Bone marrow (tissue), 2 donors: ENCODE data around the gene PTGR1.

ENCODE experiments used
- DNase-seq, 2 donors: peaks; one replicate each; lab custom pipeline; 2025; lab: John Stamatoyannopoulos, UW

PTGR1 gene

DNA sequence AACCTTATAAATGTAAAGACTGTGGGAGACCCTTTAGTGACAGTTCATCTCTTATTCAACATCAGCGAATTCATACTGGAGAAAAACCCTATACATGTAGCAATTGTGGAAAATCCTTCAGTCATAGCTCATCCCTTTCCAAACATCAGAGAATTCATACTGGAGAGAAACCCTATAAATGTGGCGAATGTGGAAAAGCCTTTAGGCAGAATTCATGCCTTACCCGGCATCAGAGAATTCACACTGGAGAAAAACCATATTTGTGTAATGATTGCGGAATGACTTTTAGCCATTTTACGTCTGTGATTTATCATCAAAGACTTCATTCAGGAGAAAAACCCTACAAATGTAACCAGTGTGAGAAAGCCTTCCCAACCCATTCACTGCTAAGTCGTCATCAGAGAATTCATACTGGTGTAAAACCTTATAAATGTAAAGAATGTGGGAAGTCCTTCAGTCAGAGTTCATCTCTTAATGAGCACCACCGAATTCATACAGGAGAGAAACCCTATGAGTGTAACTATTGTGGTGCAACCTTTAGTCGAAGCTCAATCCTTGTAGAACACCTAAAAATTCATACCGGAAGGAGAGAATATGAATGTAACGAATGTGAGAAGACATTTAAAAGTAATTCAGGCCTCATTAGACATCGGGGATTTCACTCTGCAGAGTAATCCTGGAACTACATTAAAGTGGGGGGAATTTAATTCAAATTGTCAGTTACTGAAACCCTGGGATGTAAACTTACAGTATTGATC lies 56.8 kb downstream of the PTGR1 start:
- no peak for DNase-seq

GRCh38 chr9:111533099-111533790 lies 66.2 kb downstream of the PTGR1 start:
- DNase-seq: no peak

GRCh38 chr9:111531716-111532115 lies 67.7 kb downstream of the PTGR1 start:
- no peak for DNase-seq

DNA sequence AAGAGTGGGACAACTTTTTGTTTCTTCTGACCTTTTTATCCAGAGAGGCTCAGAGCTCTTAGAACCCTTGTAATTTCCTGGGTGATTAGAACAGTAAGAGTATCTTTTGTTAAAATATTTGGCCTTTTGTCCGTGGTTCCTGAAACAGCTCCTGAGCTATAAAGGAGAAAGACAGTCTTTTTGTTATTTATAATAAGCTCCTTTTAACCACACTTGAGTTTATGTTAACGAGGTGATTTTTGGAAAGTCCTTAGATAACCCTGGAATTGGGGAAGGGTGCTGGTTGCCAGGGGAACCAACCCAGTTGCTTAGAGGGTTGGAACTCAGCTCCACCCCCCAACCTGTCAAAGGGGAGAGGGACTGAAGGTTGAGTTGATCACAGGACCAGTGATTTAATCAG lies 69.7 kb downstream of the PTGR1 start:
- no peak for DNase-seq

DNA sequence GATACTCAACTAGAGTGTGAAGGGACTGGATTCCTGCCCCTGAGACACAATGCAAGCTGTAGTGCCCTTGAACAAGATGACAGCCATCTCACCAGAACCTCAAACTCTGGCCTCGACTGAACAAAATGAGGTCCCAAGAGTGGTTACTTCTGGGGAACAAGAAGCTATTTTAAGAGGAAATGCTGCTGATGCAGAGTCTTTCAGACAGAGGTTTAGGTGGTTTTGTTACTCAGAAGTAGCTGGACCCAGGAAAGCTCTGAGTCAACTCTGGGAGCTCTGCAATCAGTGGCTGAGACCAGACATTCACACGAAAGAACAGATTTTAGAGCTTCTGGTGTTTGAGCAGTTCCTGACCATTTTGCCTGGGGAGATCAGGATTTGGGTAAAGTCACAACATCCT lies 72.1 kb downstream of the PTGR1 start:
- no peak for DNase-seq

DNA sequence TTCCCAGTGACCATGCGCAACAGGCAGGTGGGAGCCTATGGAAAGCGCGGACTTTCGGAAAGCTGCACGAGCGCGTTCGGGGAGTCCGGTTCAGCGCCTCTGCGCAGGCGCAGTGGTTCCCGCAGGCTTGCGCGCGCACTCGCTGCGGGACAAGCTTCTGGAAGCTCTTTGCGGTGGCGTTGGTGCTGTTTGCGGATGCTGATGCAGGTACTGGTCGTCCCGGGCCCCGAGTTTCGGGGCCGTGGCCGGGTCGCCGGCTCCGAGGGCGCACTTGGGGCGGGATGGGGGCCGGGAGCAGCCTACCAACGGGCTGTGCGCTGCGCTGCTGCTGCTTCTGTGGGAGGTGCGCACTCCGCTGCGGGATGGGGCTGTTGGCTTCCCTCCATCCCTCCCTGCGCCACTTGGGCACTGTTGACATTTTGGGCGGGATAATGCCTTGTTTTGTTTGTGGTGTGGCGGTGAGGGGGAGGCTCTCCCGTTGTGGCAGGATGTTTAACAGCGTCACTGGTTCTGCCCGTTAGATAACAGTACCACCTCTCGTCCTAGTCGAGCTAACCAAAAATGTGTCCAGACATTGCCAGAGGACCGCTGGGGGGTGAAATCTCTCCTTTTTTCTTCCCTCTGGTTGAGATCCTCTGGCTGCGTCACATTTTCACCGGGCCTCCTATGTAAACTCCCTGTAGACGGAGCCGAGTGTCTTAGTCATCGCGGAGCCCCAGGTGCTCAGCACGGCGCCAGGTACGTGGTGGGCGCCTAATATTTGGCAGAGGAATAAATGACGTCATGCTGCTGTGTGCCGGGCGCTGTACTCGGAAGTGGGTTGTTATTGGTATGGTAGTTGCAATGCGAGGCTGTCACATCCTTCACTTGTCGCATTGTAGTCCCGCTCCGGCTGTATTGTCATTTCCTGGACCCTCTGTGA lies 74.1 kb downstream of the PTGR1 start, which contains the start of gene ZNF483:
ZNF483 (plus strand) TSS at position 124 of the 922 bp plus-strand sequence. CDS start 2,217 bp downstream, outside the sequence.
- no peak for DNase-seq

DNA sequence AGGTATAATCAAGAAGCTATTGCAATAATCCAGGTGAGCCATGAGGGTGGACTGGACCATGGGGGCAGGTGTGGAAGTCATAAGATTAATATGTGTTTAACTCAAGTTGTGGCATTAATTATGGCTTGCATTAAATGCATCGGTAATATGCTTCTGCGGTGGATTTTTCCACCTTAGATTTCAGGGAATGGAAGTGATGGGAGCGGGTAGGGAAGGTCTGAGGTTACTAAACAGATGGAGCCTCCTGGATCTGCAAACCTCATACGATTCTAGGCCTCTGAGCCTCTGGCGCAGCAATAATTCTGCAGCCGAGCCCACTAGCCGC lies 74.8 kb downstream of the PTGR1 start:
- no peak for DNase-seq

DNA sequence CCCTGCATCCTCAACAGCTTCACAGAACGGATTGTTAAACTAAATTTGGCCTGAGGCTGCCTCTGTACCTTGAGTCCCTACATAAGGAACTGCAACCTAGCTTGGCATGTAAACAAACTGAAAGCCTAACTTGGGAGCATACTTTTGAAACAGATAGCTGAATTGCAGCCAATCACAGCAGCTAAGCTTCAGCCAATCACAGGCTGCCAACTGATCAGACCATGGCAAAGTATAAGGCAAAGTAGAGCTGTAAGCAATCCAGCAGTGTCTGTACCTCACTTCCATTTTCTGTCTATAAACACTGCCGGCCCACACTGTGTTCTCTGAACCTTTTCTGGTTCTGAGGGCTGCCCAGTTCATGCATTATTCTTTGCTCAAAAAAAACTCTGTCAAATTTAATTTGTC lies 83.4 kb downstream of the PTGR1 start:
- DNase-seq: no peak

DNA sequence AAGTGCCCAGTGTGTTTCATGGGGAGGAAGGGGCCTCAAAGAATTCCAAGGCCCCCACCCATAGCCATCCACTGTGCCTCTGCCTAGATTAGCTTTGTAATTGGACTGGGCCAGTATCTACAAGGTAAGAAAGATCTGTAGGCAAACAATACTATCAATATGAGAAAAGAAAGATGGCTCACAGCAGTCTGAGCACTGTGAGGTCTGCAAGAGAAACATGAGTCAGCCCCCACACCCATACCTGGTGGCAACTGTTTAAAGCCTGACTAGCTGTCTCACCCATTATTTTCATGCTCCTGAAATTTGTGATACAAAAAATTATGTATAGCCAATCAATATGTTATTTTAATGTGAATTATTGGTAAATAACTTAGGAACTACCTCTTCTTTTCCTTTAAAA lies 84.5 kb downstream of the PTGR1 start:
- no peak for DNase-seq
